Measurements from ENCODE around the gene KLHDC4. TPM values are rescaled to one million over a fixed set of nuclear protein-coding genes. Genes with fewer than 3 reads are reported as not detected.

KLHDC4 gene
- total and polyA plus RNA-seq, 2 experiments from 2014 or later: 23.0 to 41.1 TPM

DNA sequence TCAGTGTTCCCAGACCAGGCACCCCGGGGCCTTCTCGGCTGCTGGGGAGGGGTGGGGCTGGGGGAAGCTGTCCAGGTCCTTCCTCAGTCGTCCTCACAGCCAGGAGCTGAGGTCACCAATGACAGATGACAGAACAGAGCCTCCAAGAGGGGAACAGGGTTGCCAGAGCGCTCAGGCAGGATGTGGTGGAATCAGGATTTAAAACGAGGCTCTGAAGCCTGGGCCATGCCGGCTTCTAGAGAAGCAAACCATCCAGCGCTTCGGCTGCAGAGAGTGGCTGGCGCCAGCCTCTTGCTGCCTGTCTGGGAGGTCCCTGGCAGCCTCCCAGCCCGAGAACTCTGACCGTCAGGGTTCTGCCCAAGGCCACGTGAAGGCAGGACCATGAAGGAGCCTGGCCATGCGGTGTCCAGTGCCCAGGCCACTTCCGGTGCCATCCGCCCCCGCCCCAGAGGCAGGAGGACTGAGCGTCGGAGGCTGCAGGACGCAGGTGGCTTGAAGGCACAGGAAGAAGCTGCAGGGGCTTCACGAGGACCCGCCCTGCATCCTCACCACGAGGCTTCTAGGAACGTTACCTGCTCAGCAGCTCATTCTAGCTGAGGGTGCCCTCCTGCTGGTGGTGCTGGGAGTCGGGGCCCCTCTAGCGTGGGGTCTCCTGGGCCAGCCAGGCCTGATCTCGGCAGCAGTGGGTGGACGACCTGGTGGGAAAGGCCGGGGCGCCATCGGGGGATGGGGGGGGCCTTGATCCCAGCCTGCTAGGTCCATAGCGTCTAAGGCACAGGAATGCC, 78.5 kb downstream of the KLHDC4 start:
- H3F3A ChIP-seq (replicated peaks; ENCODE audit: low read depth): no peaks in the 10 kb centered on the region
- no peaks in the 10 kb centered on the region; the same call in 1 of the 2 replicates for H4K20me1 ChIP-seq (replicated peaks; ENCODE audit: insufficient read depth)
- ATAC-seq (no peak), DNase-seq (ENCODE audit: low spot score) (no peak)
- H3K4me1 Mint-ChIP-seq: no peaks in the 10 kb centered on the region
- H3K4me2 ChIP-seq: no peak overlapping the region
- TF ChIP-seq ZNF462 (CRISPR knock-in tag; IDR thresholded peaks at IDR 0.05) (no peak), POLR2AphosphoS5 (IDR thresholded peaks at IDR 0.05; ENCODE audit: low read depth) (no peak), EZH2phosphoT487 (IDR thresholded peaks at IDR 0.05; ENCODE audit: unreplicated experiment) (no peak), CREB1 (CRISPR knock-in tag; IDR thresholded peaks at IDR 0.05; ENCODE audit: low read depth) (no peak), CTCF (conservative IDR thresholded peaks at IDR 0.05; ENCODE audit: low read depth in 2 of 2) (no peak), EZH2 (IDR thresholded peaks at IDR 0.05; ENCODE audit: low read depth, unreplicated experiment) (no peak), NANOG (IDR thresholded peaks at IDR 0.05; ENCODE audit: borderline replicate concordance) (no peak), ZNF331 (CRISPR knock-in tag; IDR thresholded peaks at IDR 0.05; ENCODE audit: low read depth) (no peak), ZNF114 (CRISPR knock-in tag; IDR thresholded peaks at IDR 0.05) (no peak), STAT1 (IDR thresholded peaks at IDR 0.05; ENCODE audit: unreplicated experiment) (no peak), JUNB (IDR thresholded peaks at IDR 0.05; ENCODE audit: unreplicated experiment) (no peak)
- TF ChIP-seq, protein P1, sequence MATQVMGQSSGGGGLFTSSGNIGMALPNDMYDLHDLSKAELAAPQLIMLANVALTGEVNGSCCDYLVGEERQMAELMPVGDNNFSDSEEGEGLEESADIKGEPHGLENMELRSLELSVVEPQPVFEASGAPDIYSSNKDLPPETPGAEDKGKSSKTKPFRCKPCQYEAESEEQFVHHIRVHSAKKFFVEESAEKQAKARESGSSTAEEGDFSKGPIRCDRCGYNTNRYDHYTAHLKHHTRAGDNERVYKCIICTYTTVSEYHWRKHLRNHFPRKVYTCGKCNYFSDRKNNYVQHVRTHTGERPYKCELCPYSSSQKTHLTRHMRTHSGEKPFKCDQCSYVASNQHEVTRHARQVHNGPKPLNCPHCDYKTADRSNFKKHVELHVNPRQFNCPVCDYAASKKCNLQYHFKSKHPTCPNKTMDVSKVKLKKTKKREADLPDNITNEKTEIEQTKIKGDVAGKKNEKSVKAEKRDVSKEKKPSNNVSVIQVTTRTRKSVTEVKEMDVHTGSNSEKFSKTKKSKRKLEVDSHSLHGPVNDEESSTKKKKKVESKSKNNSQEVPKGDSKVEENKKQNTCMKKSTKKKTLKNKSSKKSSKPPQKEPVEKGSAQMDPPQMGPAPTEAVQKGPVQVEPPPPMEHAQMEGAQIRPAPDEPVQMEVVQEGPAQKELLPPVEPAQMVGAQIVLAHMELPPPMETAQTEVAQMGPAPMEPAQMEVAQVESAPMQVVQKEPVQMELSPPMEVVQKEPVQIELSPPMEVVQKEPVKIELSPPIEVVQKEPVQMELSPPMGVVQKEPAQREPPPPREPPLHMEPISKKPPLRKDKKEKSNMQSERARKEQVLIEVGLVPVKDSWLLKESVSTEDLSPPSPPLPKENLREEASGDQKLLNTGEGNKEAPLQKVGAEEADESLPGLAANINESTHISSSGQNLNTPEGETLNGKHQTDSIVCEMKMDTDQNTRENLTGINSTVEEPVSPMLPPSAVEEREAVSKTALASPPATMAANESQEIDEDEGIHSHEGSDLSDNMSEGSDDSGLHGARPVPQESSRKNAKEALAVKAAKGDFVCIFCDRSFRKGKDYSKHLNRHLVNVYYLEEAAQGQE (IDR thresholded peaks at IDR 0.05; ENCODE audit: unreplicated experiment): no peak
- TF ChIP-seq, protein P2, sequence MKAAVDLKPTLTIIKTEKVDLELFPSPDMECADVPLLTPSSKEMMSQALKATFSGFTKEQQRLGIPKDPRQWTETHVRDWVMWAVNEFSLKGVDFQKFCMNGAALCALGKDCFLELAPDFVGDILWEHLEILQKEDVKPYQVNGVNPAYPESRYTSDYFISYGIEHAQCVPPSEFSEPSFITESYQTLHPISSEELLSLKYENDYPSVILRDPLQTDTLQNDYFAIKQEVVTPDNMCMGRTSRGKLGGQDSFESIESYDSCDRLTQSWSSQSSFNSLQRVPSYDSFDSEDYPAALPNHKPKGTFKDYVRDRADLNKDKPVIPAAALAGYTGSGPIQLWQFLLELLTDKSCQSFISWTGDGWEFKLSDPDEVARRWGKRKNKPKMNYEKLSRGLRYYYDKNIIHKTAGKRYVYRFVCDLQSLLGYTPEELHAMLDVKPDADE (IDR thresholded peaks at IDR 0.05): no peak
- H3K4me1 ChIP-seq (ENCODE audit: insufficient read depth): no peaks in the 10 kb centered on the region
- H3K4me3 ChIP-seq: no peak overlapping the region
- H3K27ac ChIP-seq (ENCODE audit: low read depth): no peak overlapping the region
- no peaks in the 10 kb centered on the region for H3K36me3 ChIP-seq (ENCODE audit: insufficient read depth)
- peaks cover 3% of the 10 kb centered on the region; the same call in 1 of the 3 replicates for H3K36me3 Mint-ChIP-seq (ENCODE audit: low read depth)
- no peak overlapping the region for H2AFZ ChIP-seq
- H3K27ac Mint-ChIP-seq: no peak overlapping the region
- no peaks in the 10 kb centered on the region; the same call in 2 of the 3 replicates for H3K9me3 Mint-ChIP-seq
- H3K27me3 ChIP-seq (ENCODE audit: insufficient read depth): no peaks in the 10 kb centered on the region
- no peaks in the 10 kb centered on the region for H3K79me2 ChIP-seq (replicated peaks; ENCODE audit: insufficient read depth)
- H3K9me2 ChIP-seq (ENCODE audit: insufficient read depth): no peaks in the 10 kb centered on the region
- peaks cover 18% of the 10 kb centered on the region for H3K27me3 Mint-ChIP-seq (ENCODE audit: insufficient read depth, low read depth, poor library complexity)
- H3K4me3 Mint-ChIP-seq: no peak overlapping the region

All from GM23338 (cell line).